HG03175 (cell line): ENCODE measurements around the gene POLN.

Source experiments
- ATAC-seq: cut with Tn5 transposase; IDR thresholded peaks from one replicate; pipeline ENCODE4 v1.9.1; 2021; ENCODE audit warnings: mild to moderate bottlenecking, moderate library complexity; ENCODE audit not compliant: unreplicated experiment

Gene POLN

DNA sequence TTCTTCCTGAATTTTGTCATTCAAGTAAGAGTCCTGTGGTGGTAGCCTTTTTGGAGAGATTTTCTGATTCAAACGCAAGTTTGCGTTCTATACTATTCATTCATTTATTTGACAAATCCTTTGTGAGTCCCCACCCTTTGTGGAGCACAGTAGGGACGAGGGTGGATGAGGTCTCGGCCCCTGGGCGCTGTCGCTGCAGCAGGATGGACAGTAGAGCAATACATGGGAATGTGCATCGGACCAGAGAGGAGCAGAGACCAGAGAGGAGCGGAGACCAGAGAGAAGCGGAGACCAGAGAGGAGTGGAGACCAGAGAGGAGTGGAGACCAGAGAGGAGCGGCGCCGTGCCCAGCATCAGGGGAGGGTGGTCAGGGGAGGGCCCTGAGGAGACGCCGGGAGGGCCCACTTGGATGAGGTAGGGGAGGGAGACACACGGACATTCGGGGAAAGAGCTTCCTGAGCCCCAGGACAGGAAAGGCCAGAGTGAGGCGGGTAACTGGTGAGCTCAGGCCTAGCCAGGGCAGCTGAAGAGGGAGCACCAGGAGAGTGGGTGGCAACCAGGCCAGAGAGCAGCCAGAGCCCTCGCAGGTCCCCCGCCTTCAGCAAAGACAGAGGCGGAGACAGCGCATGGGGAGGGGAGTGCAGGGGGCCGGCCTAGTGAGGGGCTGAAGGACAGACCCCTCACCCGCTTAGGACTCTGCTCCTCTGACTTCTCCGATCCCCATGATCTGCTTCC lies 115.4 kb downstream of the POLN start:
- ATAC-seq, result no peak

GRCh38 chr4:2125831-2126230 lies 116.1 kb downstream of the POLN start:
- no peak for ATAC-seq

DNA sequence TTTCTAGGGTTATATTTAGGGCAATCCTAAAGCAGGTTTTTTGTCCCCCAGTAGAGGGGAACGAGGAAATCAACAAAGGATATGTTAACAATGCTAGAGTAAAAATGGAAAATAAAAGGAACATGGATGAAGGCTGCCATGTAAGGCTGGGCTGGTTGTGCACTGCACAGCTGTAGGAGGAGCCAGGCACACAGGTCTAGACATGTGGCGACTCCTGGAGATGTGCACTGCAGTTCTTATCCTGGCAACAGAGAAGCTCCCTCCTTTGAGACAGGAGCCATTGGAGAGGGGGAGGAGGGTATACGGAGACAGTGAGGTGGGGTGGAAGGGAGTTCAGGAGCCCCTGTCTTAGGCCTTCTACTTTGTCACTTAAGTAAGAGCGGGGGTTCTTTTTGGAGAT lies 116.9 kb downstream of the POLN start:
- ATAC-seq, result no peak

DNA sequence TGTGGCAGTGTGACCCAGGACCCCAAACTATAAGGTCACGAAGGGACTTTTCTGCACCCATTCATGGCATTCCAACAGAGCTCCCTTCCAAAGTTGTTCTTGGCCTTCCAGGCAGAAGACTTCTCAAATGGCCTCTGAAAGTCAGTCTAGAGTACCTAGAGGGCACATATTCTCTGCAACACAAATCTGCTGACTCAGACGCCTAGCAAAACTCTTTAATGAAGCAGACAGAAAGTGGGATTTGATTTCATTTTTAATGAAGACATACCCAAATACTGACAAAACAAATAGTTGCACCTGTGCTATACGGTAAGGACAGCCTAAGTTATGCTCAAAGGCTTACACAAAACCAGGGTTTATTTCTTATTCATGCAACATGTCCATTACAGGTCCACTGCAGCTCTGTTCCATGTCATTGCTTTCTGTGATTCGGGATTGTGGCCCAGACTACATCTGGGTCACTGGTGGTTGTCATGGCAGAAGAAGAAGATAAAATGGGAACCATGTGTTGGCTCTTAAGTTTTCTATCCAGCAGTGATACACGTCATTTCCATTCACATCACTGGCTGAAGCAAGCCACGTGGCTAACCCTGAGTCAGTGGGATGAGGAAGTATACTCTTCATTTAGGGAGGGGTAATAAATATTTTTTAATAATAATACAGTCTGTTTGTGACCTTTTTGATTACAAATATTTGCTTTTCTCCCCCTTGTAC lies 125.1 kb downstream of the POLN start:
- ATAC-seq, result no peak

GRCh38 chr4:2105559-2105958 lies 136.4 kb downstream of the POLN start:
- no peak for ATAC-seq

DNA sequence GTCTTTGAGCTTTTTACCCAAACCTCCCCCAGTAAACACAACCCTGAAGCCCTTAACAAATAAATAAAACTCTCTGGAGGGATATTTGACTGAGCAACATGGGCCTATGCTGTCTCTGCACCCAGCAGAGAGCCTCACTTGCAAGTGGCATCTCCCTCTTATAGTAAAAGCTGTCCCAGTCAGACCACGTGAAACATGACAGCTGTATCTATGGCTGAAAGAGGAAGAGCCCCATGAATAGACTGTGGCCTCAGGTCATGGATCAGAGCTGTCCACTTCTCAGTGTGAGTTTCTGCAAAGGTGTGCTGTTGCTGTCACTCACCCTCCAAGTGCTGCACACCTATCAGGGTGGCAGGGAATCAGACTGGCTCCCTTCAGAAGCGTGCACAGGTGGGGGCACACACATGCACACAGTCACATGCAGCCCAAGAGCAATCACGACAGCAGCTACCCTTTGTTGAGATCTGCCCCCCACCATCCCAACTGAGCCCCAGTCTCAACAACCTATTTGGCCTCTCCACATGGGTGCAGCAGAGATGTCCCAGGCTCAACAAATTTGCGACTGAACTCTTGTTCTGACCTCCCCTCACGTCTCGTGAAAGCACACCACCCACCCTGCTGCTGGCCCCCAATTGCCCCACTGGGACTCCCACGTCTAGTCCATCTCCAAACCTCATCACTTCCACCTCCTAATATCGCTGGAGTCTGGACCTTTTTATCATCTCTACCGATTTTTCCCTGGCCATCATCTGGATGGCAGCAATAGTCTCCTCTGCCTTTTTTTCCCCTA lies 137.2 kb downstream of the POLN start:
- ATAC-seq, result no peak

- ATAC-seq, result peak; percentile 49
Measured at GRCh38 chr4:2103843-2104547, 137.9 kb downstream of the POLN start.

DNA sequence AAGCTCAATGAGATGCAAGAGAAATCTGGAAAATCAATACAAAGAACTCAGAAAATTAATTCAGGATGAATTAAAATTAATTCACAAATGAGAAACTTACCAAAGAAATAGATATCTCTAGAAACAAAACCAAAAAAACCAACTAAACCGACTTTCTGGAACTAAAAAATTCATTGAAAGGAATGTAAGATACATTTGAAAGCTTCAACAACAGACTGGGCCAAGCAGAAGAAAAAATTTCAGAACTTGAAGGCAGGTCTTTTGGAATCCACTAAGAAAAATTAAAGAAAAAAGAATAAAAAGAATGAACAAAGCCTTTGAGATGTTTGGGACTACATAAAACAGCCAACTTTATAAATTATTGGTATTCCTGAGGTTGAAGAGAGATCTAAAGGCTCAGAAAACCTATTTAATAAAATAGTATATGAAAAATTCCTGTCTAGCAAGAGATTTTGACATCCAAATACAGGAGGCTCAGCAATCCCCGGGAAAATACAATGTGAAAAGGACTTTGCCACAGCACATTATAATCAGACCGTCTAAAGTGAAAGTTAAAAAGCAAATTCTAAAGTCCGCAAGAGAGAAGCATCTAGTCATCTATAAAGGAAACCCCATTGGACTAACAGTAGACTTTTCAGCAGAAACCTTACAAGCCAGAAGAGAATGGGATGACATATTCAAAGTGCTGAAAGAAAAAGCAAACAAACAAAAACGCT lies 138.6 kb downstream of the POLN start:
- ATAC-seq, result no peak

DNA sequence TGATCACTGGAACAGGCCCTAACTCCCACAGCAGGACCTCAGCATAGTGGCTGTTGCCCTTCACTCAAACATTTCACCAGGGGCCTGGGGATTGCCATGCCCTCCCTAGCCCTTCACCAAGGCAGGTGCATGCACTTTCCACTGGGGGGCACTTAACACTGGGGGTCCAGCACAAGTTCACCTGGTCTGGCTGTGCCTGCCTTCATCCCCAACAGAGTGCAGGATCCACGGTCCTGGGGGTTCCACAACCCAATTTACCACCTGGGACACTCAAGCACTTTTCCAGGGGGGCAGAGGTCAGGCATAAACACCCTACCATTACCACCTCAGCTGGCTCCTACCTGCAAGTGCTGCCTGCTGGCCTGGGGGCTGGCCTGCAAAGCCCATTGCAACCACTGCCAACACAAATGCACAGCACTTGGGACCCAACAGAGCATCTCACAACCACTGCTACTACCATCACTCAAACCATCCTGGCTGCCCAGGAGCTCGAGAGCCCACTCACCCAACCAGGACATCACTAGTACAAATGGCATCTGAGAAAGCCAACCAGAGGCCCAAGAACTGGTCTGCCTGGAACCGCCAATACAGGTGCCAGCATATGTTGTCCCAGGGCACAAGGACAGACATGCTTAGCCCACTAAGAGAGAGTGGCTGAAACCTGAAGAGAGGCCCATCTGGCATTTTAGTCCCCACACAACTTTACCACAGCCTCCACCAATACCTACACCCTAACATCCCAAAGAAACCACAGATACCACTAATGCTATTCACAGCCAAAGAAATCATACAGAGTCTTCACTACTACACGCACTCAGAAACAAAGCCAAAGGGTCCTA lies 139.7 kb downstream of the POLN start:
- ATAC-seq, result no peak

- no peak for ATAC-seq
Measured at GRCh38 chr4:2101346-2102044, 140.4 kb downstream of the POLN start.

GRCh38 chr4:2096073-2096609 lies 145.8 kb downstream of the POLN start:
- ATAC-seq, result no peak

DNA sequence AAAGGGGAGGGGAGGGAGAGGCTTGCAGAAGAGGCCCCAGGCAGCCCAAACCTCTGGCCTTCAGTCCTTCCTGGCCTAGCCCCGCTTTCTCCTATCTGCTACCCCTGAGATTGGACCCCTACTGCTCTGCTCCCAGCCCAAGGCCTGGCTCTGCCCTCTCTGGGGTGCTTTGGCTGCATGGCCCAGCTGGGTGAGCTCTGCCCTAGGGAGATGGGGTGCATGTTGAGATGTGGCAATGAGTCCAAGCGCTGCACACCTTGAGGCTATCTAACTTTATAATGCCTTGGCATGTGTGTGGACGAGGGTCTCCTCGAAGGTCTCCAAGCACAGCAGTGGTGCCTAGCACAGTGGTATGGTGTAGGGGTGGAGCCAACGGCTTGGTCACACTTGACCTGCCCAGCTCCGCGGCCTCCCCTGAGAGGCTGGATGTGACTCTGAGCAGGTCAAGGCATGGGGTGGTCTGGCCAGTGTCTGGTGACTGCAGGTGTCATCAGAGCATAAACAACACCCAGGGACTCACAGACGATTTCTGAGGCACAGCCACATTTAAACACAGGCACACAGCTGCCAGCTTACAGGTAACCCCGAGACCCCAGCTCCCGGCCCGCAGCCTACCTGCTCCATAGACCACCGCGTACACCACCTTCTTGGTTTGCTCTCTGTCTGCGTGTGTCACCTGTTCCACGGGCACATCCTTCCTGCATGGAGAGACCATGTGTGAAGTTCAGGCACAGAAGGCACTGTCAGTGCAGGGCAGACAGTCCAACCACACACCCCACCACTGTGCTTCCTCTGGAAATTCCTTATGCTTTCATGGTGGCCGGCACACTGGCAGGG lies 146.5 kb downstream of the POLN start:
- no peak for ATAC-seq

DNA sequence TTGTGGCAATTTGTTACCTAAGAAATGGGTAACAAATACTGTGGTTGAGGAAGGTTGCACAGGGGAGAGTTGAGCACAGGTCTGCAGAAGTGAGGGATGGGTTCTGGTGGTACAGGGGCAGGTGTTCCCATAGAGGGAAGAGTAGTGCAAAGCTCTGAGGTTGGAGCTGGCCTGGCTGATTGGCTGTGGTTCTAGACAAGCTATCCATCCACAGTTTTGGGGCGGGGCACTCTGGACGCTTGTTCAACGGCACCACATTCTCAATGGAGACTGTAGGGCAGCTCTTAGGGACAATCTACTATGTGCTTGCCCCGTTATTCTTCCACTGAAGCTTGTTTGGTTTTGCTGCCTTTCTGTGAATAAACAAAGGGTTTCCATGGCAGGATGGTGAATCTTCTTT lies 147.4 kb downstream of the POLN start:
- ATAC-seq, result no peak

GRCh38 chr4:2093265-2093664 lies 148.7 kb downstream of the POLN start:
- ATAC-seq, result no peak

DNA sequence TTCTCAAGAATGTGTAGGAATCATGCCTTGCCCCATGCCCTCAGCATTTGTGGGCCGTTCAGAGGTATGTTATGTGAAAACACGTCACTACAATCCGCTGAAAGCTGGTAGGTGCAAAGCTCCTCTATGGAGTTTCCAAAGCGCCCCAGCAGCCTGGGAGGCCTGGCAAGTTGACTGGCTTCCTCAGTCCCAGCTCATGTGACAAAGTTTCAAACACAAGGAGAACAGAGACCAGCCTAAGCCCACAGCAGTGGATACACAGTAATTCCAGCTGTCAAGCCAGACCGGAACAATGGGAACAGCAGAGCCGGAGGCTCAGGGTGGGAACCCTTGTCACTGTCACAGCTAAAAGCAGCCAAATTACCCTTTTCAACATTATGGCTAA lies 149.3 kb downstream of the POLN start:
- no peak for ATAC-seq

- no peak for ATAC-seq
Measured at GRCh38 chr4:2091990-2092668, 149.8 kb downstream of the POLN start.

DNA sequence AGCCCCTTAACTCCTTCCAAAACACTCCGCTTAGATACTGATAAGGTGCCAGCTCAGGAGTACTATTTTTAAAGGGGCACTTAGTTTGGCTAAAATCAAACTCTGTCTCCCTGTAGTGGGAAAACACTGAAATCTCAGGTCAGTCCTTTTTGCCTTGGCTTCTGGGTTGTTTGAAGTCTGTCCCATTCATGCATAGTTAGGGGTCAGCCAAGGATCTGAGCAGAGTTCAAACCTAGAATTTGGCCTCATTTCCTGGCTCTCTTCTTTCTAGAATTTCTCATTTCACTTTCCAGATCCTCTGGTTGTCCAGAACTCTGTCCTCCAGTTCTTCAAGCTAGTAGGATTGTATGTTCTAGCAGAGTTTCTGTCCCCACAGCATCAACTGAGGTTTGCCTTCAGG lies 151.3 kb downstream of the POLN start:
- no peak for ATAC-seq
